ENCODE measurements around the gene RAB12. TPM values are rescaled to one million over a fixed set of nuclear protein-coding genes. Genes with fewer than 3 reads are reported as not detected.

Gene RAB12
- total RNA-seq, 6 experiments from 2014 or later, result 34.1 to 38.0 (median 36.4) TPM

DNA sequence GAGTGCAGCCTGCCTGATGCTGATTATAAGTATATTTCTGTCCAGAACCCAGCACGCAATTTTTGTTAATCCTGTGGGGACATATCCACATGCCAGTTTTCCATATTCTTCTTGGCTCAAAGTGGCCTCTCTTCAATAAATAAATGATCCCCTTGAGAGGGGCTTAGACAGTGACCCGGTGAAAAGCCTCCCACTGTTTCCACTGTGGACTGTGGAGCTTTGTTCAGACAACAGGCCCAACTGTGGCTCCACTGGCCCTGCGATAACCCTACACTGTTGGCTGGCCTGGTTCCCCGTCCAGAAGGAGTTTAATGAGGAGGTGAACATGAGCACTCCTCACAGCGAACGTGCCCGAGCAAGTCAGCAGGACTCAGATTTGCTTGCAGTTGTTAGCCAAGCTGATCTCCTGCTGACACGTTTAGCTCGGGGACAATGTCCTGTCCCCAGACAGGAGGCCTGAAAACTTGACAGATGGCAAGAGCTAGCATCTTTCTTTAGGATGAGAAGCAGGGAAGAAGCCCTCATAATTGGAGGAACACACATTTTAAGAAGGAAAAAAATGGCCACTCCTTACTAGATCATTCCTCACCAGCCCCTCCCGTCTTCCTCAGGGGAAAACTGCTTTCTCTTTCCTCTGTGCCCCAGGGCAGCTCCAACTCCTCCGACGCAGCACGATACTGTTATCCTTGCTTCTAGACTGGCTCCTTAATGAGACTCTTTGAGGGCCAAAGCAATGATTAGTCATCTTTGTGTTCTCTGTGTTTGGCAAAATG, 76.1 kb downstream of the RAB12 start:
- Mint-ChIP-seq H3K27me3 (ENCODE audit: insufficient read depth) (peaks cover 1% of the 10 kb centered on the region), H3K36me3 (ENCODE audit: low read depth) (no peaks in the 10 kb centered on the region), H3K4me3 (no peak overlapping the region), H3K4me1 (ENCODE audit: low read depth) (peaks cover 14% of the 10 kb centered on the region), H3K9me3 (no peaks in the 10 kb centered on the region), H3K27ac (peak overlapping the region; percentile 44; the same call in 1 of the 2 replicates)
- DNase-seq, result no peak
- TF ChIP-seq, protein P1, sequence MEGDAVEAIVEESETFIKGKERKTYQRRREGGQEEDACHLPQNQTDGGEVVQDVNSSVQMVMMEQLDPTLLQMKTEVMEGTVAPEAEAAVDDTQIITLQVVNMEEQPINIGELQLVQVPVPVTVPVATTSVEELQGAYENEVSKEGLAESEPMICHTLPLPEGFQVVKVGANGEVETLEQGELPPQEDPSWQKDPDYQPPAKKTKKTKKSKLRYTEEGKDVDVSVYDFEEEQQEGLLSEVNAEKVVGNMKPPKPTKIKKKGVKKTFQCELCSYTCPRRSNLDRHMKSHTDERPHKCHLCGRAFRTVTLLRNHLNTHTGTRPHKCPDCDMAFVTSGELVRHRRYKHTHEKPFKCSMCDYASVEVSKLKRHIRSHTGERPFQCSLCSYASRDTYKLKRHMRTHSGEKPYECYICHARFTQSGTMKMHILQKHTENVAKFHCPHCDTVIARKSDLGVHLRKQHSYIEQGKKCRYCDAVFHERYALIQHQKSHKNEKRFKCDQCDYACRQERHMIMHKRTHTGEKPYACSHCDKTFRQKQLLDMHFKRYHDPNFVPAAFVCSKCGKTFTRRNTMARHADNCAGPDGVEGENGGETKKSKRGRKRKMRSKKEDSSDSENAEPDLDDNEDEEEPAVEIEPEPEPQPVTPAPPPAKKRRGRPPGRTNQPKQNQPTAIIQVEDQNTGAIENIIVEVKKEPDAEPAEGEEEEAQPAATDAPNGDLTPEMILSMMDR (IDR thresholded peaks at IDR 0.05), result no peak

DNA sequence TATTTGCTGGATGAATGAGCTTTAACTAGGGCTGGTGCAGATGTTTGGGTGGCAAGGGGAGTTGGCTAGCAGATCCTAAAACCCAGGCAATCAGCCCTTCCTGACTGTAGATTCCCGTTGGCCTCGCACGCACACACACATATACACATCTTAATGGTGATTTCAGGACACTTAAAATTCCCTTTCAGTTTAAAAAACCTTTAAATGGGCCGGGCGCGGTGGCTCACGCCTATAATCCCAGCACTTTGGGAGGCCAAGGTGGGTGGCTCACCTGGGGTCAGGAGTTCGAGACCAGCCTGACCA, 76.6 kb downstream of the RAB12 start:
- DNase-seq, result no peak
- Mint-ChIP-seq H3K27me3 (ENCODE audit: insufficient read depth) (peaks cover 1% of the 10 kb centered on the region), H3K4me1 (ENCODE audit: low read depth) (peaks cover 14% of the 10 kb centered on the region), H3K9me3 (no peaks in the 10 kb centered on the region), H3K27ac (no peak overlapping the region), H3K36me3 (ENCODE audit: low read depth) (no peaks in the 10 kb centered on the region), H3K4me3 (no peak overlapping the region)
- TF ChIP-seq, protein P1 (IDR thresholded peaks at IDR 0.05), result no peak

DNA sequence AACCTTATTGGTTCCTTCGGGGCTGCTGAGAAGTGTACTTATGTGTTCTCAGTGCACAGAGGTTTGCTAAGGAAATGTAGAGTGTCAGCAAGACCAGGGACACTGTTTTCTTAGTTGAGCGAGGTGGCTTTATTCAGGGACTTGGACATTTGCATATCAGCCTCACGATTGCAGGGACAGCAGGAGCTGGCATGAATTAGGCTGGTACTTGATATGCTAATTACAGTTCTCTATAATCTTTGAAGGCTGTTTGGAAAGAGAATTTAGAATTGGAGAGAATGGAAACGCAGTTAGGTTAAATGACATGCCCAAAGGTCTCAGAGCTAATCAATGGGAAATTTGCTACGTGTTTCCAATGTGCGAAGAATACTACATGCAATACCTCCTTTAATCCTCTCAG, 77.4 kb downstream of the RAB12 start:
- Mint-ChIP-seq H3K36me3 (ENCODE audit: low read depth) (no peaks in the 10 kb centered on the region), H3K9me3 (no peaks in the 10 kb centered on the region), H3K4me3 (no peak overlapping the region), H3K27me3 (ENCODE audit: insufficient read depth) (peaks cover 6% of the 10 kb centered on the region), H3K4me1 (ENCODE audit: low read depth) (peaks cover 9% of the 10 kb centered on the region), H3K27ac (no peak overlapping the region)
- DNase-seq, result no peak
- TF ChIP-seq, protein P1 (IDR thresholded peaks at IDR 0.05), result no peak

DNA sequence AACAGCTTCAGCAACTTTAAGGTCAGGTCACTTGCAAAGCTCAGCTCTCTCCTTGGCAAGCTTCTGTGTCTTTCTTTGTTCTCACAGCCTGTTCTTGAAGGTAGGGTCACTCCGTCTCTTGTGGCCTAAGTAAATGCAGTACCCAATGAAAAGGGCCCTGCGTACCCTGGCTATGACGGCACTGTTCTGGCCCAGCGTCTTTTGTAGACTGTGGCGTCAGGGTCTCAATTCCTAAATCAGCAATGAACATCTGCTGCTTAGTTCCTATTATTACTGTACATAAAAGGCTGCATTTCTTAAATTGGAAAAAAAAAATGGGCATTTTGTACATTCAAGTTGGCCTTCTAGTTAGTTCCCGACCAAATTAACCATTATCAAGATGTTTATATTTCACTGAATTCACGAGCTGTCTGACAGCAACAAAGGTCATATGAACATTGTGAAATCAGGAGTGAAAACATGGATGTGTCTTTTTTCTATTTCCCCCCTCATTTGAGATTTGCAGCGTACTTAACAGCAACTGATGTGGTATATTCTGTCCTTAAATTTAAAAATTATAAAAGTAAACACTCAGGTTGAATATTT, 79.1 kb downstream of the RAB12 start:
- DNase-seq, result no peak
- no peak overlapping the region for H3K27ac Mint-ChIP-seq
- no peak overlapping the region for H3K4me3 Mint-ChIP-seq
- TF ChIP-seq, protein P1 (IDR thresholded peaks at IDR 0.05), result no peak
- H3K36me3 Mint-ChIP-seq (ENCODE audit: low read depth), result no peaks in the 10 kb centered on the region
- H3K4me1 Mint-ChIP-seq (ENCODE audit: low read depth), result peaks cover 9% of the 10 kb centered on the region
- no peaks in the 10 kb centered on the region for H3K9me3 Mint-ChIP-seq
- peaks cover 4% of the 10 kb centered on the region; the same call in 1 of the 2 replicates for H3K27me3 Mint-ChIP-seq (ENCODE audit: insufficient read depth)

DNA sequence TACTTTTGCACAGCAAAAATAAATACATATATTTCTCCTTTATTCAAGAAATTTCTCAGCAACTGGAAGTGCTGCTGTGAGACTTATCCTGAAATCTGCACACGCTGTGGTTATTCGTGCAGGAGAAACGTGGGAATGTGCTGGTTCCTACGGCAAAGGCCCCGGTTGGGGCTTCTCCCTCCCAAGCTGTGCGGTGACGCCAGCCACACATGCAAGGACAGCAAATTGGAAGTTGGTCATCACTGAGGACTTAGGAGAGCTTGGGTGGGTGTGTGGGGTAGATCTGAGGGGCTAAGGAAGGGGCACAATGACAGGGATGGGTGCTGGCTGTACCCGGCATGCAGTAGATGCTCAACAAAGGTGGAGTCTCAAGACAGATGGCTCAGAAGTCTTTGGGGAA, 79.6 kb downstream of the RAB12 start:
- no peak for DNase-seq
- peaks cover 9% of the 10 kb centered on the region for H3K4me1 Mint-ChIP-seq (ENCODE audit: low read depth)
- H3K27ac Mint-ChIP-seq, result no peak overlapping the region
- H3K27me3 Mint-ChIP-seq (ENCODE audit: insufficient read depth), result peaks cover 4% of the 10 kb centered on the region; the same call in 1 of the 2 replicates
- no peaks in the 10 kb centered on the region for H3K9me3 Mint-ChIP-seq
- H3K36me3 Mint-ChIP-seq (ENCODE audit: low read depth), result no peaks in the 10 kb centered on the region
- H3K4me3 Mint-ChIP-seq, result no peak overlapping the region
- TF ChIP-seq, protein P1 (IDR thresholded peaks at IDR 0.05), result no peak

Other genes starting within 250 kb of the RAB12 start
- 10 to 100 TPM; 47.2 to 59.7 (median 55.3) TPM for gene MTCL1, start 96.1 kb downstream of the RAB12 start, total RNA-seq (2021; fragmentation: NEBNext Ultra II Directional; extraction: Animal tissue kit (Norgen Biotek cat#: 25700))

Data from HFFc6 (cell line).